Breast epithelium (tissue), 3 donors: ENCODE measurements around the gene OR2T1.
"Not testable (repeated sequence)": the region's sequence is repeated elsewhere in the genome, so short reads cannot be mapped to it uniquely, and the experiment has no call there.

Experiments
- POLR2AphosphoS5 ChIP-seq, 3 donors: sonication (generic); formaldehyde crosslinking; IDR thresholded peaks; one replicate each; pipeline ENCODE4 v1.6.1; 2017; ENCODE audit warnings: antibody characterized with exemption in 3 of 3
- TF ChIP-seq, protein P1 (sequence below), 3 donors: fragments of 450-650 bp; IDR thresholded peaks; one replicate each; pipeline ENCODE4 v1.5.1; 2016 to 2017; ENCODE audit warnings: antibody characterized with exemption in 3 of 3, mild to moderate bottlenecking in 3 of 3, moderate library complexity in 3 of 3

- TF ChIP-seq, protein P1, sequence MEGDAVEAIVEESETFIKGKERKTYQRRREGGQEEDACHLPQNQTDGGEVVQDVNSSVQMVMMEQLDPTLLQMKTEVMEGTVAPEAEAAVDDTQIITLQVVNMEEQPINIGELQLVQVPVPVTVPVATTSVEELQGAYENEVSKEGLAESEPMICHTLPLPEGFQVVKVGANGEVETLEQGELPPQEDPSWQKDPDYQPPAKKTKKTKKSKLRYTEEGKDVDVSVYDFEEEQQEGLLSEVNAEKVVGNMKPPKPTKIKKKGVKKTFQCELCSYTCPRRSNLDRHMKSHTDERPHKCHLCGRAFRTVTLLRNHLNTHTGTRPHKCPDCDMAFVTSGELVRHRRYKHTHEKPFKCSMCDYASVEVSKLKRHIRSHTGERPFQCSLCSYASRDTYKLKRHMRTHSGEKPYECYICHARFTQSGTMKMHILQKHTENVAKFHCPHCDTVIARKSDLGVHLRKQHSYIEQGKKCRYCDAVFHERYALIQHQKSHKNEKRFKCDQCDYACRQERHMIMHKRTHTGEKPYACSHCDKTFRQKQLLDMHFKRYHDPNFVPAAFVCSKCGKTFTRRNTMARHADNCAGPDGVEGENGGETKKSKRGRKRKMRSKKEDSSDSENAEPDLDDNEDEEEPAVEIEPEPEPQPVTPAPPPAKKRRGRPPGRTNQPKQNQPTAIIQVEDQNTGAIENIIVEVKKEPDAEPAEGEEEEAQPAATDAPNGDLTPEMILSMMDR (IDR thresholded peaks at IDR 0.05): not testable (repeated sequence)
- not testable (repeated sequence) for TF ChIP-seq POLR2AphosphoS5 (IDR thresholded peaks at IDR 0.05)
These were observed 29.4 kb downstream of the OR2T1 start for GRCh38 chr1:248432201-248432600.
